HG03280 (cell line): ENCODE data around the gene CYLD.
A peak's percentile ranks its signal among the peaks of the same experiment; 100 is the strongest.

Experiments
- ATAC-seq: cut with Tn5 transposase; IDR thresholded peaks from one replicate; pipeline ENCODE4 v1.9.1; 2021; ENCODE audit warnings: mild to moderate bottlenecking, moderate library complexity; ENCODE audit not compliant: unreplicated experiment

Gene CYLD

DNA sequence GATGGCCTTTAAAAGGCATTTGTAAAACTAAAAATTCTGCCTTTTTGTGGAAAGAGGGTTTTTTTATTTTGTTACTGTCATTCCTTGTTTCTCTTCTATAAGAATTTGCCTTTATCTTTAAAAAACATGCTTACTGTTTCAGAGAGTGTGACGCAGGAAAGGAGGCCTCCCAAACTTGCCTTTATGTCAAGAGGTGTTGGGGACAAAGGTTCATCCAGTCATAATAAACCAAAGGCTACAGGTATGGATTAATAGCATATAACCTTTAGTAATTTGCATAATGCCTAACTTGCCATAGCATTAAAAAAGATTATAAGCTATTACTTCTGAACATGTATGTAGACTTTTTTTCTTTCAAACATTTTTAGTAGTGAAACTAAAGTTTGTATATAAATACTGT lies 34.2 kb downstream of the CYLD start:
- no peak for ATAC-seq

DNA sequence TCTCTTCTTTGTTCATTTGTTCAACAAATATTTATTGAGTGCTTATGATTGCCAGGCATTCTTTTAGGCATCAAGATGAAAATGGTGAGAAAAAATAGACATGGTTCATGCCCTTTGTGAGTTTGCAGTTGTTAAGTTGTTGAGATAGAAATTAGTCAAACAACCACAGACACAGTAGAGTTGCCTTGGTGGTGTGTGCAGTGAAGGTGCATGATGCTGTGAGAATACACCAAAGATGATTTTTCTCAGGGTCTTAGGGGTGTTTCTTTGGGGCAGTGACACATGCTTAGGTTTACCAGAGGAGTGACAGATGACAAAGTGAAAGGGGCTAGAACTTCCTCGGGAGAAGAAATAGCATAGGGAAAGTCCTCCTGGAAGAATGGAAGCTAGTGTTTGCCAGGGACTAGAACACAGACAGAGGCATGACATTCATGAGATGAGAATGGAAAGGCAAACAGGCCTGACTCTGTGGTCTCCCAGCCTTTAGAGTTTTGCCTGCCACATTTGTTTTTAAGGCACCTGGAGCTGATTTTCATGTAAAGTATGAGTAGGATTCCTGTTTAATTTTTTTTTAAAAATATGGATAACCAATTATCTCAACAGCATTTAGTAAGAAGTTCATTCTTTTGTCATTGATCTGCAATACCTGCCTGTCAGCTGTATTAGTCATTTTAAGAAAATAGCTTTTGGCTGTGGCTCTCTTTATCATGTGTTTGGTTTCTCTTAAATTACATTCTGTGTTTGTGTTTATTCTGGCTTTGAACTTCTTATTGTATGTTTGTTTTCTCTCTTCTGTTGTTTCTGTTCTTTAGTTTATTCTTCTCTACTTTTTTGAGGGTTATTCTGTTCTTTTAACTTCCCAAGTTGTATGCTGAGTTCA lies 36.6 kb downstream of the CYLD start:
- no peak for ATAC-seq

DNA sequence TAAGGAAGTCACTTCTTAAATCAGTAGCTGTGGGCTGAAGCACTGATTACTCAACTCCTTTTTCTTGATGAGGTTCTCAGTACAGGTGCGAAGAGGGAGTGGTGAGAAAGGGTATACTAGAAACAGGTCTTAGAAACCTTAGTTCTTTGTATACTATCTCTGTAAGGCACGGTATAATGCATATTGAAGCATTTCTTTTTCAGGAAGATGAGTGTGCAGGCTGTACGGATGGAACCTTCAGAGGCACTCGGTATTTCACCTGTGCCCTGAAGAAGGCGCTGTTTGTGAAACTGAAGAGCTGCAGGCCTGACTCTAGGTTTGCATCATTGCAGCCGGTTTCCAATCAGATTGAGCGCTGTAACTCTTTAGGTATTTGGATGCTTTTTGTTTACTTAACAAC lies 39.2 kb downstream of the CYLD start:
- ATAC-seq, result no peak

DNA sequence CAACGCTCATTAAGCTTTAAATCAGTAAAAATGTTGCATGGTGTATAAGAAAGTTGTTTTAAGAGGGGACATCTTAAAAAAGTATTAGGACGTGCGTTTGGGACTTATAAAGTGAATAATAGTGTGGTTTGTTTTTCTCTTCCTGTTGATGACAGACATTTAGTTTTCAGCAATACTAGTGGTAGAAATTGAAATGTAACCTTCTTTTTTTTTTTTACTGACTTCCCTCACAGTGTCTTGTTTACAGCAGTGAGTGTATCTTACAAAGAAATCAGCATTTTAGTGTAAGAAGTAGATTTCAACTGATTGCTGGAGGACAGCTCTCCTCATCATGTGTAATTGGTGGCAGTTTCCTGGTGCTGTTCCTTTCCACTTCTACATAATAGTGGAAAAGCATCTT lies 39.6 kb downstream of the CYLD start:
- ATAC-seq, result no peak

DNA sequence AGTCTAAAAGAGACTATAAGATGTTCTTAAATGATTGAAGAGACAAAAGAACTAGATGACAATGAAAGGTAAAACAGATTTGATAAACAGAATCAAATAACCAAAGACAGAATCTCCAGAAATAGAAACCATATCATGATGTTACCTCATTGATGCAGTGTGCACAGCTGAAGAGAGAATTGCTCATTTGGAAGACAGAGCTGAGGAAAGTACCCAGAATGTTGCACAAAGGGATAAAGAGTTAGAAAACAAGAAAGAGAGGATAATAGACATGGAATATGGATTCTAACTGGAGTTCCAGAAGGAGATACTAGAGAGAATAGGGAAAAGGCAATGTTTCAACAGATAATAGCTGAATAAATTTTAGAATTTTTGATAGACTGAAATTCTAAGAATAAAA lies 47.9 kb downstream of the CYLD start:
- no peak for ATAC-seq

DNA sequence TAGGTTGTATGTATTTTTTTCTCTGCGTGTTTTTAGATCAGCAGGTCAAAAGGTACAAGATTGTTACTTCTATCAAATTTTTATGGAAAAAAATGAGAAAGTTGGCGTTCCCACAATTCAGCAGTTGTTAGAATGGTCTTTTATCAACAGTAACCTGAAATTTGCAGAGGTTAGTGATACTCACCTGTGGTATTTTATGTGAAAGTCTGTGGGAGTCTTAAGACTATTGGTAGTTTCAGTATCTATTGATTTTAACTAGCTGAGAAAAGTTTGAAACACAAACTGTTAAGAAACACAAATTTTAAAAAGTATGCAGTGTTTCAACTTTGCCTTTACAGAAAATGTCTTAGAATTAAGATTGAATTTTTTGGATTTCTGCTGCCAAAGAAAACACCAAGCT lies 49.6 kb downstream of the CYLD start:
- no peak for ATAC-seq

DNA sequence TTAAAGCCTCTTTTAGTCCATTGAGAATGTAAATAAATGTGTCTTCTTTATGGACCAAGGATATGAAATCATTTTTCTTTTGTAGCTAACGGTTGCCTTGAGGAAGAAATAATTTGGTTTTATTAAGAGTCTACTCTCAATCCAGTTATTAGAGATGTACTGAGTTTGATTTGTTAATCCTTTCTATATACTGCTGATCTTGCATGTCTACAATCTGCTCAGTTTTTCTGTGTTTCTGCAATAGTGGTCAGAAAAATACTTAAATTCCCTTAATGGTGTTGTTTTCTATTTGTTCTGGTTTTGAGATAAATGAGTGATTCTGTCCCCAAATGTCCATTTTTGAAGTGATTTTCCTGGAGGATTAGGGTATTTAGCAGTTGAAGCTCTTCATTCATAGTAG lies 54.9 kb downstream of the CYLD start:
- no peak for ATAC-seq

DNA sequence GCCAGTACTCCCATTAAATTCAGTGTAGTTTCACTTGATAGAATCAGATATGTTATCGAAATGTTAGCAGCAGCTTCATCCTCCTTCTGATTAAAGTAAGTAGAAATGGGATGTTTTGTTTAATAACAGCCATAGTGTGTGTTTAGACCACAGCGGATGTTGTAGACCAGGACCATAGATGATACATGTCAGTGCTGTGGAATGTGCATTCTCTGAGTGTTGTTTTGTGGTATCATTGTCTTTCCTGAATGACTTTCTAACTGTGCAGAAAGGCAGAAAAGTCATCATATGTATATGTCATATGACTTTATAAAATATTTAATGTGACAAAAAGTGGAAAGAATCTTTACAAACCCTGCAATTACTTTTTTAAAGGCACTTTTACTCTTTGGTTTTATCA lies 55.6 kb downstream of the CYLD start:
- no peak for ATAC-seq

DNA sequence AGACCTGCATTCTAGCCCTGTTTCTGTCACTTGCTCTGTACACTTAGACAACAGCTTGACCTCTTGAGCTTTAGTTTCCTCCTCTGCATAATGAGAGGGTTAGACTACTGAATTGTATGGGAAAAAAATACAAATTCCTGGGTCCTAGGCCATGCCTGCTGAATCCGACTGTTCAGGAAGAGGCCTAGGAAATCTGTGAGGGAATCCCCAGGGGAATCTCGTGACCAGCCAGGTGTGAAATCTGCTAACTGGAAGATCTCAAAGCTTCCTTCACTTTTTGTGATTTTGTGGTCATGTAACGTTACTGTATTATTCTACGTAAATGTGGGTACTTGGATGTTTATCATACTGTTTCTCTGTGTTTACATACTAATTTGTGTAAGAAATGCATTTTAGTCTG lies 58.2 kb downstream of the CYLD start:
- no peak for ATAC-seq

DNA sequence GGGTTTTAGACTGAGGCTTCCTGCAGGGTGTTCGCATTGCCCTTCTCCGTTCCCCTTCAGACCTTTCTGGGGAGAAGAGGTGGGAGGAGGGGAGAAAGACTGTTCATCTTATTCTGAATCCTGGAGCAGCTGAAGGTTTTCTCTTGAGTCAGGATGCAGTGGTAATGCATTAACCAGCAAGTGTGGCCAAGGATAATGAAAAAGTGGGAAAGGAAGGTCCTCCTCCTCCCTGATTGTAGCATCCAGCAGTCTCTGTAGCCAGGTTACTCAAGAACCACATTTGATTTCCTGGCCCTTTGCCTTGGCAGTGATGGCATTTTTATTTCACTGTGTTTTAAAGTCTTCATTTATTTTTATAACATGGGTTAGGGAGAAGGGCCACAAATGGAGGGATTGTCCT lies 59.1 kb downstream of the CYLD start:
- no peak for ATAC-seq

DNA sequence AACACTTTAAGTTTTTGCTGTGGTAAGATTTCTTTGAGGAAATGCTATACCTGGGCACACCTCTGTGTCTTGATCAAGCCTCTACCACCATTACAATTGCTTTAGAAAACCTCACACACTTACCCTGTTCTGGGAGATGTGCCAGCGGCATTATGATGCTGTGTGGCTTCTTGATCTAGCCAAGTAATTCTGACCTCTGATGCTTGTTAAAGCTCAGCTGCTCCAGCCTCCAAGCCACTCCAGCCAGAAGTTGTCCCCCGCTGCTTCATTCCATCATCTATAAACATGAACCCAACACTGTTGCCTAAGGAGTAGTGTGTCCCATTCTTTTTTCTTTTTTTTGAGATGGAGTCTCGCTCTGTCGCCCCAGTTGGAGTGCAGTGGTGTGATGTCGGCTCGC lies 60.1 kb downstream of the CYLD start:
- no peak for ATAC-seq

DNA sequence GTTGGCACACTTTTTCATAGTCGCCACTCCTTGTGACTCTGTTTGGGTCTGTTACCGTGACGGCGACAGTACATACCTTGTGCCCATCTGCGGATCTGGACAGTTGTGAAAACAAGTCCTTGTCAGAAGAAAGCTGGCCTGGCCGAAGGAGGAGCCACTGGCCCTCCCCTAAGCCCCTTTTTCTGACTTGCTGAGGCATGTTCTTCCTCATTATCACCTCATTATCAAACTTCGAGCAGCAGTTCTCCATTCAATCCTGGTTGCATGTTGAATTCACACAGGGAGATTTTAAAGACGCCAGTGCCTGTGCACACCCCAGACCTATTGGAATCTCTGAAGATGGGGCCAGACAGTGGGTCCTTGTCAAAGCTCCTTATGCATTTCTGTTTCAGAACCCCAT lies 61.1 kb downstream of the CYLD start:
- ATAC-seq, result no peak

DNA sequence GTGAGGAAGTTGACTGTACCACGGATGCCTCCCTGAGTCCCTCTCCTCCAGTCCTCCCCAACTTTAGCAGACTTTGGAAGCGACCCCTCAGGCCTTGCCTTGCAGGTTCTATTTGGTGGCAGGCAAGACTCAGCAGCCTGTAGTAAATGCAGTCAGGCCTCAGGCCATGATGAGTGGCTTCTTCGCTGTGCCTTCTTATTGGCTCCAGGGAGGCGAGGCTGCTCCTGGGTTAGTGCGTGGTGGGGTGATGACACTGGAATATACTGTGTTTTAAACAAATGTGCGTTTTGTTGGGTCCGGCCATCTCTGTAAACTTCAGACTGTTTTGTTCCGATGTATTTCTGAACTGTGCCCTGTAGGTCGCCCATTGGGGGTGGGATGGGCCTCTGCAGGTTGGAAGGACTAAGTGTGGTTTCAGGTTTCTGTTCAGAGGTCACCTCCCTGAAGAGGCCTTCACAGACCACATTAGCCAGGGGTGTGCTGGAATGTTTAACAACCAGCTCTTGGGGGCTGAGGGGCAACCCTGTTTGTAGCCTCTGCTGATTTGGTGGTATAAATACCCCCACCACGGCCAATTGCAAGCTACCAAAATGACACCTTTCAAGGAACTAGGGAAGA lies 62.5 kb downstream of the CYLD start:
- ATAC-seq, result no peak

DNA sequence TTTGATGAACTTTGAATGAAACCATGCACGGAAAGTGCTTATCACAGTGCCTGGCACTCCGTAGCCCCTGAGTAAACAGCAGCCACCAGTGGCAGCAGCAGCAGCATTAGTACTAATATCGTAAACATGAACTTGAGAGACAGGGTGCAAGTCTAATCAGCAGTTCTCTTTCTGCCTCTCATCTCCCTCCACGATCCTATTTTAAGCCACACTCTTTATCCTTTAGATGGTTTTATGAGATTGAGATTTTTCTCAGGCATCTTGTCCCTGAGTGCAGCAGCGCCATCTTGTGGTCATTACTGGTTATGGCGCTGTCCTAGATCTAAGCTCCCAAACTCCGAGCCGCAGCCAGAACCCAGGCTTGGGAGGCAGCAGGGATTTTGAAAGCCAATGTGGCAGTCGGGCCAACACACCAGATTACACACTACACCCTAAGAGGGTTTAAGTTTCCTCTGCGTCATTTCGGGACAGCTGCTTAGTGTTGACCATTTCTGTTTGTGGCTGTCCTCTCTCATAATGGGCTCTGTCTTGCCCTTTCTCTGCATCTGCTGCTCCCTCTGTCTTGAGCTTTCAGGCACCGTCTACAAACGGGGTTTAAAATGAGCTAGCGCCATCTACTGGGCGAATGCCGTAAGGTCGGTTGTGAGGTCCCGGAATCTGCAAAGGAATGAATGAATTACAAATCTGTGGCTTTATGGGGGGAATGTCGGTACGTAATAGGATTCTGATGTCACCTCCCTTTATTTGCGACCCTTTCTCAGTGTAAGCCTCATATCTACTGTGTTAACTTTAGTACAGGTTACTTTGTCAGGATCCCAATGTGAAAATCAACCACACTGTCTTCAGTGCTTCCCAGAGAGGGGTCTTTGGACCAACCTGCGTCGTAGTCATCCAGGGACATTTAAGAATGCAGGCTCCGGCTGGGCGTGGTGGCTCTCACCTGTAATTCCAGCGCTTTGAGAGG lies 64.5 kb downstream of the CYLD start:
- peak; percentile 82 for ATAC-seq

DNA sequence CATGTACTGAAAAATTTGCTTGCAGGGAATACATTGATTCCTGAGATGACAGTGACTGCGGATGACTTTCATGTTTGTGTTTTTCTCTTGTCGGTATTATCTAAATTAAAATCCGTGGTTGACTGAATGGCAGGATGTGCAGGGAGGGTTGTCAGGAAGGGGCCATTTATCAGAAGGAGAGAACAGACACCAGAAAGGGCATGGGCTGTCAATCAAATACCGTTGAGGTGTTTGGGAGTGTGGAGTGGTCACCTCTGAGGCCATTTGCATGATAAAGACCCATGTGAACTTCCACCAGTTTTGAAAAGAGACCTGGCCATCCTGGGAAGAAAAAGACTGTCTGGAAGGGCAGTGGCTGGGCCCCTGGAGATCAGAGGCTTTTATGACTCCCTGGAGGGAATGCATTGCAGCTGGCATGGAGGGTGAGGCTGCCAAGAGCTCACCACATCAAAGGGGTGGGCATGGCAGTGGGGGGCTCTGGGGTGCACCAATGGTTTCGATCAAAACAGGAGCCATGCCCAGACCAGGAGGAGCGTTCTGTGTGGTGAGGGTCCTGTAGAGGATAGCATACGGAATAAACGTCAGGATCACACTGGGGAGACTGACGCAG lies 67.1 kb downstream of the CYLD start:
- ATAC-seq, result no peak

DNA sequence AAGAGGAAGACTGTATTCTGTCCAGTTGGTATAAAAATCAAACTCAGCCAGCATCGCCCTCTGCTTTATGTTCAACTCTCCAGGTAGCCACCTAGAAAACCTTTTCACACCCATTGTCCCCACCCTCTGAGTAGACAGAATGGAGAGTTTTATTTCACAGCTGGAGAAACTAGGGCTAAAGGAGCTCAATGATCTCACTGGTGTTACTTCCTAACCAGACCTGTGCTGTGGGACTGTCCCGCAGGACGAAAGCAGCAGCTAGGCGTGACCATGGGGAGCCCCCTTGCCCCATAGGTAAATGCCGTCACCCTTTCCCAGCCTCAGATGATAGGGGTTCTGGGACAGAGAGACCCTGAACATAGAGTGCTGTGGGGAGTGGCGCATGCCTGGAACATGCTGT lies 67.7 kb downstream of the CYLD start:
- no peak for ATAC-seq

DNA sequence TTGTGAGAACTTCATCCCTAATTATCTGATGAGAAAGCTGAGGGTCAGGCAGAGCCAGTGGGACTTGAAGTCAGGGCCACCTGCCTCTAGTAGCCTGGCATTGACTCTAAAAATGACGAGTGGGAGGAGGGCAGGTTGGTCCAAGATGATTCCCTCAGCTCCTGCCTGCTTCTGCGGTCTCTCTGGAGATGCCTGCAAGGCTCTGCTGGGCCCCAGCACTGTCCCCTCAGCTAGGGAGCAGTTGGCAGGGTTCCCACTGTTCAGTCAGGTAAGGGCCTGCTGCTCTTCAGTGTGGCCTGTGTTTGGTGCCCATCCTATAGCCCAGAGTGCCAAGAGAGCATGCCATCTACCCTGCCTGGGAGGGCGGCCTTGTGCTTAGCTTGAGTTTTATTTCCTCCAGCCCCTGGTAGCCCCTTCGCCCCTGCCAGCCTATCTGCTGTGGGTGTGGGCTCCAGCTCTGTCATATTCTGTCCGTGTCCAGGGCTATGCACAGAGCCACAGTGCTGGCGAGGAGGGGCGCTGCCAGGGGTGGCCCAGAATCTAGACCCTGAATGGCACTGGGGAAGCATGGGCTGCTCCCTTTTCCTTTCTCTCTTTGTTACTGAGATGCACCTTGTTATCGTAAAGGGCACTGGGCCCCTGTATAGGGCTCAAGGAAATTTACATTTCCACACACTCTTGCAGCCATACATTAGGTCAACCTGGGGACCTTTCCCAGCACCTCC lies 68.5 kb downstream of the CYLD start:
- ATAC-seq, result no peak

DNA sequence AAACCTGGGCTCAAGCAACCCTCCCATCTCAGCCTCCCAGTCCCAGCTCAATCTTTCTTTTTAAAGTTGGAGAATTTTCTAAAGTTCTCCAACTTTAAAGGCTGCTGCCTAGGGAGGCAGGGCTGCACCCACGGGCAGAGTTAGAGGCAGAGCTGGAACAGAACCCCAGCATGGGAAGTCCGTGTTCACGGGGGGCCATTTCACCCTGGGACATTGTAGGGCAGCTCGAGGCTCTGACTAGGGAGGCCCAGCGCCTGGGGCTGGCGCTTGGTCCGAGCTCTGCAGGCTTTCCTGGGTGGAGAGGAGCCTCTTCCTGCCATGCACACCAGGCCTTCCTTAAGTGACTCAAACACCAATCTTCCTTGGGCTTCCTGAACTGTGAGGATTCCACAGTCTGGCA lies 70.2 kb downstream of the CYLD start:
- no peak for ATAC-seq

DNA sequence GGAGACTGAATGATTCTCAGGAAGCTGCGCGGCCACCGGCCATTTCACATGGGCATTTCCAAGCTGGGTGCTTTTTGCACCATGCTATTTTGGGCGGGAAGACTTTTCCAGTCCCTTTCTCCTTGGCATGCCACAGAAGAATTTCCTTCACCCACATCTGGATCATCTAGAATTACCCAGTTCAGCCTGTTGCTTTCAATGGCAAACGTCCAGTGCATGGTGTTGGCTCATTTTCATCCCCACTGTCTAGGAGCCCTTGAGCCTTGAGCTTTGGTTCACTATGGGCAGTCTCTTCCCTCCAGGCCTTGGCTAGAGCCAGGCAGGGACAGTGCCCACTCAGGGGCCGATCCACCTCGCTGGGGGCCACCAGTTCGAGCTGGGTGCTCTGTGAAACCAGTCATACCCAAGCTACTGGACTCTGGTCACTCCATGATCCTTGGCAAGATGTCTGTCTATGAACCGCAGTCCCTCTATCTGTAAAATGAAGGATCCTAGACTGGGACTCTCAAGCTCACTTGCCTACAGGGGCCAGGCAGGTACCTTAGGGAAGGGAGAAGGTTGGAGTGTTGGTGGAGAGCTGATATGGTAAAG lies 71.1 kb downstream of the CYLD start:
- ATAC-seq, result no peak

DNA sequence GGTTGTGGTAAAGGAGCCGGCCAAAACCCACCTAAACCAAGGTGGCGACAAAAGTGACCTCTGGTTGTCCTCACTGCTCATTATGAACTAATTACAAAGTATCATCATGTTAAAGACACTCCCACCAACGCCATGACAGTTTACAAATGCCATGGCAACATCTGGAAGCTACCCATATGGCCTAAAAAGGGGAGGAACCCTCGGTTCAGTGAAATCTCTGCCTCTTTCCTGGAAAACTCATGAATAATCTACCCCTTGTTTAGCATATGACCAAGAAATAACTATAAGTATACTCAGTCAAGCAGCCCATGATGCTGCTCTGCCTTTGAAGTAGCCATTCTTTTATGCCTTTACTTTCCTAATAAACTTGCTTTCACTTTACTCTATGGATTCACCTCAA lies 72.2 kb downstream of the CYLD start:
- ATAC-seq, result no peak
